ENCODE data around the gene CCDC148. TPM values are rescaled to one million over a fixed set of nuclear protein-coding genes. Genes with fewer than 3 reads are reported as not detected.

The CCDC148 gene
- polyA plus RNA-seq, 1 experiment: 0.22 TPM

- ChIA-PET POLR2A (no interaction called here), CTCF (interaction anchor here (0.9 kb wide), 2 partner anchors 8 to 13 kb away, joined by 4 to 6 read pairs; partner anchors contain the start of genes CCDC148 and PKP4)
- Histone ChIP-seq H3K27ac (ENCODE audit: low read depth, low read length) (no peak overlapping the region), H3K27me3 (ENCODE audit: control insufficient read depth, insufficient read depth, low read length) (no peaks in the 10 kb centered on the region), H3K4me3 (ENCODE audit: low read depth, low read length) (no peak overlapping the region), H3K9me3 (ENCODE audit: control insufficient read depth, insufficient read depth, low read length) (no peaks in the 10 kb centered on the region)
- no peak for DNase-seq (ENCODE audit: low read depth, low spot score)
- peak; percentile 56 for TF ChIP-seq CTCF (IDR thresholded peaks at IDR 0.05; ENCODE audit: low read depth, low read length)
Measured at GRCh38 chr2:158464426-158465281, 8.1 kb upstream of the CCDC148 start.

DNA sequence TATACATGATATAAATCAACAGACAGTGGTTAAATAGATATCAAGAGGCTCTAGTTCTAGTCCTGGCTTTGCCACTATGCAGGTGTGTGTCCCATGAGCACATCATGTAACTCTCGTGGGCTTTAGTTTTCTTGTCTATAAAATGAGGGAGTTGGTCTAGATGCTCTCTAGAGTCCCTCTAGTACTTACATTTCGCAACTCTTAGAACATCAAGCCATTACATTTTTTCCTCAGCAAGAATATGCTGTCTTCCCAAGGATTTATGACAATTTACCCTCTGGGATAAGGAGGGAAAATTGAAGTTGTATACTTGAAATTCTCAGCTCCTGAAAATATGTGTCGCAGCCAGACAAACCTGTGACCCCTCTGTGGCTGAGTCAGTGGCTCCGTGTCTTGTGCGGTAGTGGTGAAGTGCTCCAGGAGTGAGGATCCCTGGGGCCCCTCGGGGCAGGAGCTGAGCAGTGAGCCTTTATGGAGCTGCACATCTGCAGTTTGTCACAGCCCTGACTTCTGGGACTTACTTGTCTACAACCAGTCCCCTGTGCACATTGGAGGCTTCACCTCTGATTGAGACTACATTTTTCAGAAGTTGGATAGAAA lies 7.0 kb upstream of the CCDC148 start:
- DNase-seq (ENCODE audit: low read depth, low spot score): no peak
- ChIA-PET CTCF (interaction anchor here (0.6 to 0.8 kb wide), 2 partner anchors 165 to 287 kb away, joined by 3 to 4 read pairs; no protein-coding TSS in a partner anchor), POLR2A (no interaction called here)
- no peaks in the 10 kb centered on the region for H3K9me3 ChIP-seq (ENCODE audit: control insufficient read depth, insufficient read depth, low read length)
- H3K4me3 ChIP-seq (ENCODE audit: low read depth, low read length): no peak overlapping the region
- H3K27ac ChIP-seq (ENCODE audit: low read depth, low read length): no peak overlapping the region
- TF ChIP-seq CTCF (IDR thresholded peaks at IDR 0.05; ENCODE audit: low read depth, low read length): no peak
- no peaks in the 10 kb centered on the region for H3K27me3 ChIP-seq (ENCODE audit: control insufficient read depth, insufficient read depth, low read length)

DNA sequence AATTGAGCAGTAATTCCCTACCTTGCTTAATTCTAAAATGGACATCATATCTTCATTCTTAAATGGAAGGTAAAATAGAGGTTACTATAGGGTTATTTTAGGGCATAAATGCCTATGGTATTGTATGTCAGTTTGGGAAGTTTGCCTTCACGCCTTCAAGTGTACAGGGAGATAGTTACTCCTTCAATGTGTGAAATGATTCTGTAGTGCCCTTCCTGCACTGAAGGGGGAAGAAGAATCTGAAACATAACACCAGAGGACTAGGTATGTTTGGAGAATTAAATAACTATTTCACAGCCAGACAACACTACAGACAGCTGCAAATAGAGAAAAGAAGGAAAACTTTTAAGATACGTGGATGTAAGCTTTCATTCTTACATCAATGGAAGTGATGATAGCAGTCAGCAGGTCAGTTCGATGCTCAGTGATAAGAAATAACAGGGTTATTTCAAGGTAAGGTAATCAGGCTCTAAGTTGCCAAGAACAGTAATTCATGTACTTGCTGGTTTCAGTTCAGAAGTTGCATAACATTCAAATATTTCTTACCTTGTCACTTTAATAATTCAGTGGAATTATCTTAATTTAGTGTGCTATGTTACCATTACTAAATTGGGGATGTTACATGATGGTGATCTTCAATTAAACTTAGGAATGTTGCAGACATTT lies 4.2 kb upstream of the CCDC148 start:
- Histone ChIP-seq H3K9me3 (ENCODE audit: control insufficient read depth, insufficient read depth, low read length) (no peaks in the 10 kb centered on the region), H3K27ac (ENCODE audit: low read depth, low read length) (no peak overlapping the region), H3K27me3 (ENCODE audit: control insufficient read depth, insufficient read depth, low read length) (no peaks in the 10 kb centered on the region), H3K4me3 (ENCODE audit: low read depth, low read length) (no peak overlapping the region)
- ChIA-PET CTCF (interaction anchor here (1.1 to 1.3 kb wide), 2 partner anchors 57 to 285 kb away, joined by 3 read pairs; no protein-coding TSS in a partner anchor), POLR2A (no interaction called here)
- DNase-seq (ENCODE audit: low read depth, low spot score): no peak
- TF ChIP-seq CTCF (IDR thresholded peaks at IDR 0.05; ENCODE audit: low read depth, low read length): peak; percentile 21; the same call in 1 of the 2 replicates

DNA sequence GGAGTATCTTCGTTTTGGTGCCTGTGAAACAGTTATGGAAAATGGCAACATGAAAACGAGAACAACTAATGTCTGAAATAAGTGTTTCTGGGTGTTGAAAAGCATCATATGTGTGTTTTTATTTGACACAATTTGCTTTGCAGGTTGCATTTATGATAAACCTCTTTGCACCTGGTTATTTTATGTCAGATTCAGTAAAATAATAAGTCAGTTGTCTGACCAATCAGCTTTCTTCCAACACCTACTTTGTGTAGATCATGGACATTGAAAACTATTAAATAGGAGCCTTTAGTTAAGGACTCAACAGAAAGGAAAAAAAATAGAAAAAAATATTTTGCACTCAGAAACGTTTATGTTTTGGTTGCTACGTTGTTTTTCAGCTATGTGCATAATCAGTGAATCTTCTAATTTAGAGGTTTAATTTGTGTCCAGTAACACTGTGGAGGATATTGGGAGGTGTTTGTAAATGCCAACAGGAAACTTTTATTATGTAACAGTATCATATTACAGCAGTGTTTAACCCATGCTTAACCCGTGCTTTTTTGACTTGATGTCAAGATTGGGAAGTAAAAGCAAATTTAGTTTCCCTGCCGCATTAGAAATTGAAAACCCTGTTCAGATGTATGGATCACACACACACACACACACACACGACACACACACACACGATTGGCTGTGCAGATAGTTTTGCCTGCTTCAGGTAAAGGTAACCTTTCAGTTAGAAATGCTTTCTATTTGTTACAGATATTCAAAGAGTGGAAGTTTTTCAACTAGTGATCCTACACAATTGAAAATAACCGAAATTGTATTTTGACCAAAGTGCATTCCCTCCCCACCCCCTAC lies 2.8 kb upstream of the CCDC148 start:
- H3K27me3 ChIP-seq (ENCODE audit: control insufficient read depth, insufficient read depth, low read length): no peaks in the 10 kb centered on the region
- peak overlapping the region; percentile 86 for H3K4me3 ChIP-seq (ENCODE audit: low read depth, low read length)
- CTCF ChIA-PET: interaction anchor here (0.7 to 4.7 kb wide), 5 partner anchors 14 to 295 kb away, joined by 3 to 51 read pairs (median 9); no protein-coding TSS in a partner anchor
- TF ChIP-seq CTCF (IDR thresholded peaks at IDR 0.05; ENCODE audit: low read depth, low read length): no peak
- POLR2A ChIA-PET: no interaction called here
- no peaks in the 10 kb centered on the region for H3K9me3 ChIP-seq (ENCODE audit: control insufficient read depth, insufficient read depth, low read length)
- H3K27ac ChIP-seq (ENCODE audit: low read depth, low read length): no peak overlapping the region
- DNase-seq (ENCODE audit: low read depth, low spot score): no peak
